ENCODE results near the gene STARD13. TPM values are rescaled to one million over a fixed set of nuclear protein-coding genes. Genes with fewer than 3 reads are reported as not detected.

Gene STARD13
- total RNA-seq, 1 donor from 2014 or later, result 19.3 TPM

GRCh38 chr13:33153421-33154404 lies 131.8 kb downstream of the STARD13 start:
- DNase-seq (ENCODE audit: low read depth in 2 of 2), result peak; percentile 92 to 97

DNA sequence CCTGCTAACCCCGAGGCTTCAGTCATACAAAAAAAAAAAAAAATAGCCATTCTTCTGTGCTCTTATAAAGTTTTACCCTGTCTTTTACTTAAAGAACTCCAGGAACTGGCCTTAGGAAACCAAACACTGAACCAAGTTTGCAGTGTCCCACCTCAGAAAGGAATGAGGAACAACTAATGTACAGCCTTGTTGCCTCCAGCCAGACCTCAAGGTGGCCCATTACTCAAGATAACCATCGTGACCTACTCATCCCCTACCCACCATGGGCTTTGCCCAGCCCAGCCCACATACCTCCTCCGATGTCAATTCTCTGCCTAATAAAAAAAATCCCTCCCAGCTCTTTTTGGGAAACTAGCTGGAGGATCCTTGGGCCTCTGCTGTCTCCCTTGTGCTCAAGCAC lies 133.2 kb downstream of the STARD13 start:
- no peak for DNase-seq (ENCODE audit: low read depth in 2 of 2)

DNA sequence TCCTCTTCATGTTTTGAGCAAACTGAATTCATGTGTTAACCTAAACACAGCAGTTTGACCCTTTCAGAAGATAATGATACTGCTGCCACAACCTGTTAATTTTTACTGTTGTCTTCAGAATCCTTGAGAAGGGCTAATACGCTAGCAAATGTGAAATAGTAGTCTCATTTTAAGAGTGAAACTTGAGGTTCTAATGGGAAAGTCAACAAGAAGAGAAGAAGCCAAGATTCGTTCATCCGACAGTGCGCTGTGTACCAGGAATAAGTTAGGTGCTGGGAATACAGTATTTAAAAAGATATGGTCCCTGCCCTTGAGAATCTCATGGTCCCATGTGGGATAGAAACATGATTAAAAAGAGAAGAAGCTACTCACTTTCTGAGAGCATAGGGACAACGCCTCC lies 134.9 kb downstream of the STARD13 start:
- DNase-seq (ENCODE audit: low read depth in 2 of 2), result no peak

GRCh38 chr13:33150126-33150525 lies 135.4 kb downstream of the STARD13 start:
- peak in 1 of 2 donors; percentile 67 for DNase-seq (ENCODE audit: low read depth in 2 of 2)

DNA sequence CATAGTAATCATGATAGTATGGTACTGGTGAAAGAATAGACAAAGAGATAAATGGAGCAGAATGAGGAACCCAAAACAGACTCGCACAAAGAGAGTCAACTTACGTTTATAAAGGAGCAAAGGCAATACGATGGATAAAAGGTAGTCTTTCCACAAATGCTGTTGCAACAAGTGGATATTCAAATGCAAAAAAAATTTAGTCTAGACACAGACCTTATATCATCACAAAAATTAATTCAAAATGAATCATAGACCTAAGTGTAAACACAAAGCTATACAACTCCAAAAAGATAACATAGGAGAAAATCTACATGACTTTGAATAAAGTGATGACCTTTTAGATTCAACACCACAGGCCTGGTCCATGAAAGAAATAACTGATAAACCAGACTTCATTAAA lies 137.7 kb downstream of the STARD13 start:
- DNase-seq (ENCODE audit: low read depth in 2 of 2), result no peak

DNA sequence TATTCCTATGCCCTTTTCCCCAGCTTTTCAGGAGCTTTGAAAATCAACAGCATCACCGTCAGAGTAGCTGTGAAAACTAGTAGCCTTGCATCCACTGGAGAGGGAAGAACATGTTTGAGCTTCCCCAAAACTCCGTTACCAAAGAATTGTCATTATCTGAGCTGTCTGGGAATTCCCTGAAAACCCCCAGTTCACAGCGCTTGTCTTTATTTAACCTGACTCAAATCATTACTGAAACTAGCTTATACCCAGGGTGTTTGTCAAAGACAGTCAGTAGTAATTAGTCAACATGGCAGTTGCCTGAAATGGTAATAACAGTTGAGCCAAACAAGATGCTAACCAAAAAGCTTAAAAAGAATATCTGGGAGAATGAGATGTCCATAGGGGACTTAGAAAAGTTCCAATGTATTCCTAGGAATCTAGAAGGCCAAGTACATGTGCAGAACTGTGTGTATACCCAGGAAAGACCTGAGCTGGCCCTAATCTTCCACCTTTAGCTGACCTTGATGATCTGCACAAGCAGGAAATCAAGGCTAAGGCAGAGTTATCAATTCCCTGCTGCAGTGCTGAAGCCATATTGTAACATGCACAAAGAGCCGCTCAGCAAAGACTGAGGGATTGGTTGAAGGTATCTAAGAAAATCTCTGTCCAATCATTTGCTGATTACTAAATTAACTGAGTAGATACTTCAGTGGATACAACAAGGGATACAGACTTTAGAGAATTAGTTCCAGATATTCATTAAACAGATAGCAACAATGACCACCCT lies 138.5 kb downstream of the STARD13 start:
- no peak for DNase-seq (ENCODE audit: low read depth in 2 of 2)

- no peak for DNase-seq (ENCODE audit: low read depth in 2 of 2)
These were observed 139.9 kb downstream of the STARD13 start for GRCh38 chr13:33145667-33146066.

GRCh38 chr13:33144358-33144784 lies 141.2 kb downstream of the STARD13 start:
- DNase-seq (ENCODE audit: low read depth in 2 of 2), result no peak

- DNase-seq (ENCODE audit: low read depth in 2 of 2), result no peak
These were observed 145.6 kb downstream of the STARD13 start for GRCh38 chr13:33139780-33140535.

DNA sequence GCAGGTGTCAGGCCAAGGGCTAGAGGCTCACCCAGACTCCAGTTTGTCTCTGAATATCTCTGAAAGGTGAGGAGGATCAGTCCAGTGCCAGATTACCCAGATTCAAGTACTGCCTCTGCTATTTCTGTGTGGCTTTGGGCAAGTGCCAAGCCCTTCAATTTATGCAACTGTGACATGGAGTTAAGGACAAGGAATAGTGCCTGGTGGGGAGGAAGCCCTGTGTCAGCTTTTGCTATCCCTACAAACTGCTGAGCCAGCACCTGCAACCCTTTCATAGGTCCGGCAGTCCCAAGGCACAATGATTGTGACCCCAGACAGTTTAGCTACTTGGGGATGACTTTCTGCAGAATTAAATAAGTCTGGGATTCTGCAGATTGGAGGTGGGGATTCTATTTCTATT lies 146.4 kb downstream of the STARD13 start:
- DNase-seq (ENCODE audit: low read depth in 2 of 2), result no peak

- no peak for DNase-seq (ENCODE audit: low read depth in 2 of 2)
These were observed 147.1 kb downstream of the STARD13 start for GRCh38 chr13:33138441-33138840.

GRCh38 chr13:33137721-33138120 lies 147.8 kb downstream of the STARD13 start:
- DNase-seq (ENCODE audit: low read depth in 2 of 2), result no peak

GRCh38 chr13:33135097-33135496 lies 150.5 kb downstream of the STARD13 start:
- DNase-seq (ENCODE audit: low read depth in 2 of 2), result no peak

DNA sequence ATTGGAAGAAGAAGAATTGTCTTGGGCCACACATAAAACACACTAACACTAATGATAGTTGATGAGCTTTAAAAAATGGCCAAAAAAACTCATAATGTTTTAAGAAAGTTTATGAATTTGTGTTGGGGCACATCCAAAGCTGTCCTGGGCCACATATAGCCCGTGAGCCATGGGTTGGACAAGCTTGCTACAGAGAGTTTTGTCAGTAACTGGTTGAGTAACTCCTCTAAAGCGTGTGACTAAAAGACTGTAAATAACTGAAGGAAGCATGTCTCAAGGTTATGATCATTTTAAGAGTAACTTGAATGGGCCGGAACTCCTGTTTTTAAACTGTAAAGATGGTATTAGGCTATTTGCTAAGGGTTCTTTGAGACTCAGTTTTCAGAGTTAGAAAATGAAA lies 151.3 kb downstream of the STARD13 start:
- no peak for DNase-seq (ENCODE audit: low read depth in 2 of 2)

- DNase-seq (ENCODE audit: low read depth in 2 of 2), result peak; percentile 58 to 79
These were observed 152.7 kb downstream of the STARD13 start for GRCh38 chr13:33132644-33133440.

DNA sequence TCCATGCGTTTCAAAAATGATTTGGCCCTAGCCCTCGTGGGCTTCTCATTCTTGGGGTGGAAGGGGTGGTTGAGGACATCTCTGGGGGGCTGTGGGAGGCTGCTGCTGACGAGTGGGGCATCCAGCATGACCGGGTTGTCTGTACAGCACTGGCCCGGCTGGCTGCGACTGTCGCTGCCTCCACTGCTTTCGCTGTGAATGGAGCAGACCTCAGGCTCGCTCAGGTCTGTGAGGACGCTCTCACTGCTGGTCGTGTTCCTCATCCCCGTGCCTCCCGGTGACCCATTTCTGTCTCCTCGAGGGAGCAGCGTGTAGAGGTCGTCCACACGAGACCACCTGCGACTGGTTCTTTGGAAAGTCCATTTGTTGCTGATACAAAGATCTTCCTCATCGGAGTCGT lies 155.7 kb downstream of the STARD13 start:
- DNase-seq (ENCODE audit: low read depth in 2 of 2), result no peak

DNA sequence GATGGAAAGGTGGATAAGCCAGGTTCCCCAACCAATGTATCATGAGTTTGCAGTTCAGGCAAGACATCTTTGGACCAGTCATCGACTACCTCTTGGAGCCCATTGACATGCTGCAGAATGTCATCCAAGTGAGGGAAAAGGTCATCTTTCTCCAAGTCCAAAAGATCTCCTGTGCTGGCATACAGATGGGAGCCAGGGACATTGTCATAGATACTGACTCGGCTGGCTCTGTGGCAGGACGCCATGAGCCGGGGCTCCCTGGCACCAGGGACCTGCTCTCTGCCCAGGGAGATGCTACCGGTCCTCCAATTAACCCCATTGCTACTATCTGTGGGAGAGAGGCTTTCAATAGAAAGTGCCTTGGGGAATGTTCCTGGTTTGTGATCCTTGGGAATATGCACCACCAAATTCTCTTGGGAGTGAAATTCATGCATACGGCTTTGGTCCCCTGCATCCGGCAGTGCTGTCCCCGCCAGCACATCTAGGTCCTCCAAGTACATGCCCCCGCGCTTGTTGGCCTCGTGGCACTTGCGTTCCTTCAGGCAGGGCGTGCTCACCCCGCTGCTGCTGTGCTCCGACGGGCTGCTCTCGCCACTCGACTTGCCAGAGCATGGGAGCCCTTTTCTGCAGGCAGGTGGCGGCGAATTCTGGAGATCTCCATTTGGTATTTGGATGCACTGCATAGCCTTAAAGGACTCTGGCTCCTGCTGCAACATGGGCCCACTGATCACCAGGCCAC lies 156.3 kb downstream of the STARD13 start:
- DNase-seq (ENCODE audit: low read depth in 2 of 2), result no peak

- DNase-seq (ENCODE audit: low read depth in 2 of 2), result no peak
These were observed 157.4 kb downstream of the STARD13 start for GRCh38 chr13:33128134-33128533.

DNA sequence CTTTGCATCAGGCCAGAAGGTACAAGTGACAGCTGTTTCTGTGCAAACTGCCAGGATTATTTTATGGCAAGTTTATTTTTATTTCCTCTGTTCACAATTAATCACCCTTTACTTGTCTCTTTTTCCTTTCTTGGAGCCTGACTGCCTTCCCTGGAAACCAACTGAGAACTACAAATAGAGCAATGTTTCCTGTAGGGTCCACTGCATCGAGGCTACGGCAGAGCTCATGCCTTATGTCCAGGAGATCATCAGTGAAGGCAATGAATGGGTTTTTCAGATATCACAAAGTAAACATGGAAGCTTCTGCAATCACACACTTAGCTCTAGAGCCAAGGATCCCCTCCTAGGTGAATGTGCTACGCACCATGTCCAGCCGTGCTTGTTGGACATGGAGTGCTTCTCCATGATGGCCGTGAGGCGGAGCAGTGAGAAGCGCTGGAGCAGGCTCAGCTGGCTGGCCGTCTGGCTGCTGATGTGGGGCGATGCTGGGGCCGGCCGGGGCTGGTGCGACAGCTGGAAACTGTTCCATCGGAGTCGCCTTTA lies 158.5 kb downstream of the STARD13 start:
- peak in 1 of 2 donors; percentile 58 for DNase-seq (ENCODE audit: low read depth in 2 of 2)

All from dermis microvascular lymphatic vessel endothelial cell (primary cell).